Stimulated activated CD4-positive, alpha-beta T cell treated with anti-CD3 and anti-CD28 coated beads, Interleukin-15, amount 100 ng/mL, for 24 hours (primary cell): ENCODE measurements around the gene MRGPRG.

Experiments
- DNase-seq: peaks from one replicate; pipeline ENCODE4 v3.0.0-alpha.2; 2020

Gene MRGPRG

DNA sequence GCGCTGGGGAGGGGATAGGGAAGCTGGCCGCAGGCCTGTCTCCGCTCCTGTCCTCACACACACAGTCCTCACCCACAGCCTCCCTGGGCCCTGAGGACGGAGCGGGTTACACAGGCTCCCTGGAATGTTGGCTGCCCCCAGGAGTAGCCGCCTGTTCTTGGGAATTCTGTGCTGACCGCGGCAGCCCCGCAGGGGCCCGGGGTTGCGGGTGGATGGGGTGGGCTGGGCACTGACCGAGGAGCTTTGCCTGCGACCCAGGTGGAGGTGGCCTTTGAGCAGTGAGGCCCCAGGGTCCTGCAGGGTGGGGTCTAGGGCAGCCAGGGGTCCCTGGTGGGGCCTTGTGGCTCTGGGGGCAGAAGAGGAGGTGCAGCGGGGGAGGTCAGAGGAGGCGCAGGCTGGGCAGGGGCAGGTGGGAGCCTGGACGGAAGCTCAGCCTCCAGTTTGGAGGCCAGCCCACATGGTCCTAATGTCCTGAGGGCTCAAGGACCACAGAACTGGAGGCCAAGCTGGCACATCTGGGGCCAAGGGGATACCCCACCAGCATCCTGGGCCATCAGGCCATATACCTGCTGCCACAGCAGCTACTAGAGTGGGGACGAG, 6.6 kb upstream of the MRGPRG start:
- no peak for DNase-seq

DNA sequence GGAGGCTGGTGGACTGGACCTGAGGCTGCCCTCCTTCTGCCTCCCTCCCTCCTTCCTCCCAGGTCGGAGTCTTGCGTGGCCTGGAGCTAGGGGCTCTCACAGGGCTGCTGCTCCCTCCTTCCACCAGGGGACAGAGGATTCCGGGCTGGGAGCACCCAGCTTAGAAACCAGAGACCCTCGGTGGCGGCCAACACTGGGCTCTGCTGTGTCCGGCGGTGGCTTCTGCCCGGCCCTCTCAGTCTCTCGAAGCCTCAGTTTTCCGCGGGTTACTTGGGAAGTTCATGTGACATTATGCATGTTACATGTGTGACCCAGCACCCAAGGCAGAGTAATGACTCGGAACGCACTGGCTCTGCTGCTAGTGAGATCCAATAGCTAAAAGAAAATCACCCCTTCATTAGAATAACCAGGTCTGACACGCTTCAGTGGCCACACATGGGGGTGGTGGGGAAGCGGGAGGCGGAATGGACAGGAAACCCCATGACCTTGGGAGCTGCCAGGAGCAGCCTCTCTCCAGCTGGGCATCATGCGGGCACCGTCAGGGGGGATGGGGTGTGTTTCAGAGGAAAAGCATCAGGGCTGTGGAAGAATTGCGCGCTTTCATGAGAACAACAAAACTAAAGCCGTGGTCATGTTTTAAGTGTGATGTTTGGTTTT, 5.9 kb upstream of the MRGPRG start:
- DNase-seq: no peak

DNA sequence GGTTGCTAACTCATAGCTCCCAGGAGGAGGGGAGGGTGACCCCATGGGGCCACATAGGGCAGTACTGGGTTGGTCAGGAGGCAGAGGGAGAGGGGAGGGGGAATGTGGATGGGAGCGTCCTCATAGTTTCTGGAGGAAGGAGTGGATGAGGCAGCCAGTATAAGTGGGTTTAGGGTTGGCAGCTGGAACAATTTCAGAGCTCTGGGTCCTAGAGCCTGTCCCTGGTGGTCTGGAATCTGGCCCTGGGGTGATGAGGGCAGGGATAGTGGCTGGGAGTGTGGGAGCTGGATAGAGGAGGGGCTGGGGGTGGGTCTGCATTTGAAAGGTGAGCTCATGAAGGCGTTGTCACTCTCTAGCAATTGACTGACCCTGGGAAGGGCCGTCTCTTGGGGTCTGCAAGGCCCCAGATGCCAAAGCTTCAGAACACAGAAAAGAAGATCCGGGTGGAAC, 5.3 kb upstream of the MRGPRG start:
- no peak for DNase-seq

DNA sequence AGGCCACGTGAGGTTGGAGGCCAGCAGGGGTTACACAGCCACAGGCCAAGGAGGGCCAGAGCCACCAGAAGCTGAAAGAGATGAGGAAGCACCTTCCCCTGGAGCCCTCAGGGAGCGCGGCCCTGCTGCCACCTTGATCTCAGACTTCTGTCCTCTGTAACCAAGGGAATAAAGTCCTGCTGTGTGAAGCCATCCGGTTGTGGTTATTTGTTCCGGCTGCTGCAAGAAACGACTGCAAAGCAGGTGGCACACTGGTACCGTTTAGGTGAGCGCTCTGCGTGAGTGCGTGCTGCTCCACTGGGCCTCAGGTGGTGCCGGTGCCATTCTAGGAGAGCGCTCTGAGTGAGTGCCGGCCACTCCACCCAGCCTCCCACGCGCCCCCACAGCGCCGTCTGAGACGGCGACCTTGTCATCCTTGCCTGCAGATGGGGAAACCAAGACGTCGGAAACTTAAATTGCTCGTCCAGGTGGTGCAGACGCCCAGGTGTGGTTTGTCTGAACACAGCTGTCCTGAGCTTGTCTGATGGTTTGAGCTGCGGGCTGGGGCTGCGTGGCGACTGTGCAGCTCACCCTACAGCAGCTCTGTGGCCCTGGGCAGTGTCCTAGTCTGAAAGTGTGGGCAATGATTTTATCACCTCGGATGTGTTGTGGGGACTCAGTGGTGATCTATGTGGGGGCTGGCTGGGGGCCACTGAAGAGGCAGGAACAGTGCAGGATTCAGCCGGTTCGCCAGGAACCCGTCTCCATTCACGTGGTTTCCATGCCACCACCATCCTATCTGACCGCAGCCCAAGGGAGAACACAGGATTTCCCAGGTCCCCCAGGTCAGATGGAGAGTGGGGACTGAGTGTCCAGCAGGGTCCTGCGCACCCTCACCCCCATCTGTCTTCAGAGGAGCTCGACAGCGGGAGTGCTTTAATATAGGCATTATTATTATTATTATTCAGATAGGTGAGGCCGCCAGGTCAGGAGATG, 4.6 kb upstream of the MRGPRG start:
- no peak for DNase-seq

DNA sequence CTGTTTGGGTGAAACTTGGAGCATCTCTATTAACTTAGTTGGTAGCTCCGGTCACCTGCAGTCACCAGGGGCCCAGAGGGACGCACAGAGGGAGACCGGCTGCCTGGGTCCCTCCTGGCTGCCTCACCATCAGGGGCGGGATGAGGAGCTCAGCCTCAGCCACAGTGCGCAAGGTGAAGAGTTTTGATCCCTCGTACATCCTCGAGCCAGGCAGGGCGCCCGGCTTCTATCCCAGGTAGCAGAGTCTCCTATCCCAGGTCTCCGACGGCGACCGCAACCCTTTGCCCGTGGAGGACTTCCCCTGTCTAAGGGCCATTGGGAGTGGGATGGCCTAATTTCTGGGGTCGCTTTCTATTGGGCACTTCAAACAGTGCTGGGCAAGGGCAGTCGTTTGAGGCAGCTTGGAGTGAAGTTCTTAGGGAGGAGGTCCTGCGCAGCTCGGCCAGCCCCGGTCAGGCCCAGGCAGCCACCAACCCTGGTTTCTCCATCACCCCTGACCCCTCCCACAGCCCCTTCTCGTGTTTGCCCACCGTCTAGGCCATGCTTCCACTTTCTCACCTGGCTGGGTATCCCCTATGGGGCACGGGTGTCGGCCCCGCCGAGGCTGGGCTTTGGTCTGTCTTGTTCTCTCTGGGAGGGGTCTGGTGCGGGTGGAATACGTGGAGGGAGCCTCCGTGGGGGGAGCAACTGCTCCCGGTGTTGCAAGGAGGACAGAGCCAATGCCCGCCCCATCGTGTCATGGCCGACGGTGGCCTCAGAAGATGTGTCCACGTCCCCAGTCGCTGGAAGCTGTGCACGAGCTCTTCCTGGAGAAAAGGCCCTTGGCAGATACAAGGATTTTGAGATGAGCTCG, 3.6 kb upstream of the MRGPRG start:
- no peak for DNase-seq

DNA sequence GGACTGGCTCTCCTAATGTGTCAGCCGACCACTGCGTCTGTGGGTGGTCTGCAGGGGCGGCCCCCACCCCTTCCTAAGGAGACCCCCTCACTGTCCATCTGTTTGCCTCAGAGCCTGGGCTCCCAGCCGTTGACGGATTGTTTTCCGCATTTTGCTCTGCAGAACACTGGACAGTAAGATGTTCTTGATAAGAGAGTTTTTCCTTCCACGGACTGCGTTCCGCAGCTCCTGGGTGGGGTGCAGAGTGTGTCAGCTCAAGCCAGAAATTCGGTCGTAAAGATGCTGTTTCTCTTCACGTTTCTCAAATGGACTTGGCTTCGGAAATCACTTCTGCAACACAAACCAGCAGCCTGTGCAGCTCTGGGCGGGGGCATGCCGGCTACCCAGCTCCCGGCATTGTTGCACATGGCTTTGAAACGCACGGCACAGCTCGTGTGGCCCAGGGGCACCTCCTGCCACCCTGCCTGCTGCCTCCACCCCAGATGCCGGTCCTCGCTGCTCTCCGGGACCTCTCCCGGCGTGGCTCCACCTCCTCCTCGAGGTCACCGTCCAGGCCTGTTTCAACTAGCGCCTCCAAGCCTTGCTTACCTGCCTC, 2.9 kb upstream of the MRGPRG start:
- no peak for DNase-seq

DNA sequence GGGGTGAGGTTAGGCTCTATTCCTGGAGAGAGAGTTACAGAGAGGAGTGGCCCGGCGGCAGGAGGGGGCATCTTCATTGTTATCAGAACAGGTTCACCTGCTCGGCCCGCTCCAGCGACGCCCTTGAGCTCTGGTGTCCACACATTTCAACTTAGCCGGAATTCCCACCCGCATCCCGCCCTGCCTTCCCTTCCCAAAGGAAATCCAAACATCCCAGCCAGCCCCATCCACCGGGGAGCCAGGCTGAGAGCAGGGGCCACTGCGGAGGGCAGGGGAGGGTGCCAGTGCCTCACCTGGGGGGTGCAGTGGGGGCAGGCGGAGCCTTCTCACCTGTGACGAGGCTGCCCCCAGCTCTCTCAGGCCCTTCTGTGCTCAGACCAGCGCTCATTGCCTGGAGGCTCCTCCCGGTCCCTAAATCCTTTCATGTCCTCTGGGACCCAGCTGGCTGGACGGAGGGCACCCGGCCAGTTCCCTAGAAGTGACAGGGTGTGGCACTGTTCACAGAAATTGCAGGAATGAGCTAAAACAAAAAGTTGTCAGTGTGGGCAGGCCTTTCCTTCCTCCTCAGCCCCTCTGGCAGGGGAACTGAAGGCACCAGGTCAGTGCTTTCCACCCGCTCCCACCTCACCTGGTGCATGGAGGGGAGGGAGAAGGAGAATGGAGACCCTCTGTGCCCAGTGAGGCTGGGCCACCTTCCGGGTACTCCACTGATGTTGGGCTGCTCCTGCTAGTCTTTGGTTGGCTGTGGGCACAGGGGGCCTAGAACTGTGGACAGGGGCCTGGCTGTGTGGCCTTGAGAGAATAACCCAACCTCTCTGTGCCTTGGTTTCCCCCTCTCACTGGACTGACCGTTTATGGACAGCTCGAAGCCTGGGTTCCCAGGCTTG, 2.2 kb upstream of the MRGPRG start:
- no peak for DNase-seq

DNA sequence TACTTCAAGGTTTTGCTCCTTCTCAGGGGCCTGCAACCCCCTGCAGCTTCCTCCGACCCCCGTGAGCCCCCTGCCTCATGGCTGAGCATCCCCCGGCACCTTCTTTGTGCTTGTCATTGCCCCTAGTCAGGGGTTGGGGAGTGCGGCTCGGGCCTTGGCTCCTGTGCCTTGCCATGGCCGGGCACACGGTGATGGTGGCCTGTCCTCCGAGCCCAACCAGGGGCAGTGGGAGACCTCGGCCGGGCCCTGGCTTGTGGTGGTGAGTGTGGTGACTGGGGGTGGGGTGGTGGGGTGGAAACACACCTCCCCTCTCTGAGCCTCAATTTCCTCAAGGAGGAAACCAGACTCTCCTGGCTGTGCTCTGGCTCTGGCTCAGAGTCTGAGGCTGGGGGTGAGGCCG, 1.5 kb upstream of the MRGPRG start:
- no peak for DNase-seq

DNA sequence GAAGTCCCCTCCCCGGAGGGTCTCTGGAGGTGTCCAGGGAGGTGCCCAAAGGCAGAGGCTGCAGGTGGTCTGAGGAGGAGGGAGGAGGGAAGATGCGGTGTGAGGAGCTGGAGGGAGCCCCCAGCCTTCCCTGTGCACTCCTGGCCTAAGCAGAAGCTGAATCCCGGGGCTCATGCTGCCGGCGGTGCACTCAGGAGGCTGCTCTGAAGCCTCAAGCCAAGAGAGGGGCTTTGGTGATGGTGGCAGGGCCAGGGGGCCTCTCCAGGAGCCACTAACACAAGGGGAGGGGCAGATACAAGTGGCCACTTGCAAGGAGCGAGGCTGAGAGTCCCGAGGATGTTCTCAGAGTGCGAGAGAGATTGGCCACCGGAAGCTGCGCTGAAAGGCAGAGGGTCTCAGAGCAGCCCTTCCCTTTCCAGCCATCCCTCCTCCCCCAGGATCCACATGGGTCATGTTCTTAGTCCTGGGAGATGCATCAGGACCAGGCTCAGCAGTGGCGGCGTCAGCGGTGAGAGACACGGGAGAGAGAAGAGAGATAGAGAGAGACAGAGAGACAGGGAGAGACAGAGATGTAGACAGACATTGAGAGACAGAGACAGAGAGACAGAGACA, 774 bp upstream of the MRGPRG start:
- no peak for DNase-seq

DNA sequence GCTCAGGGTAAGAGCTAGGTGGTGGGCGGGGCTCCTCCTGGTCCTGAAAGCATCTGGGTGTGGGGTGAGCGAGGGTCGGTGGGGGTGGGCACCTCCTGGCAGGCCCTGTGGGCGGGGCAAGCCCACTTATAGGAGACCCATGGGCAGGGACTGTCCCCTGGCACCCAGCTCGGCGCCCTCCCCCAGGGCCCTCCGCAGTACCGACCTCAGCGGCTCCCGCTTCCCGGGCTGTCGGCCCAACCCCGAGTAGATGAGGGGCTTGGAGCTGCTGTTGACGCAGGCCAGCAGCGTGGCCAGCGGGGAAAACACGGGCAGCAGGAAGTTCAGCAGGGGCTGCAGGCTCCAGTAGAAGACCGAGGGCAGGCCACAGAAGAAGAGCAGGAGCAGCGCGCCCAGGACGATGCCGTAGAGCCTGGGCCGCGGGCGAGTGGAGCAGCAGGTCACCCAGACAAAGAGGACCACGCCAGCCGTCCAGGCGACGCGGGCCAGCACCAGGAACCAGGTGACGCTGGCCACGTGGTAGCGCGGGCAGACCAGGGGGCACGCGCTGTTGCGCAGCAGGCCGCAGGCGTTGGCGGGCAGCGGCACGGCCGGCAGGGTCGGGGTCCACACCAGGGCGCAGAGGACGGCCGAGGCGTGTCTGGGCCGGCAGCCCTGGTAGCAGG, 663 bp downstream of the MRGPRG start:
- no peak for DNase-seq

DNA sequence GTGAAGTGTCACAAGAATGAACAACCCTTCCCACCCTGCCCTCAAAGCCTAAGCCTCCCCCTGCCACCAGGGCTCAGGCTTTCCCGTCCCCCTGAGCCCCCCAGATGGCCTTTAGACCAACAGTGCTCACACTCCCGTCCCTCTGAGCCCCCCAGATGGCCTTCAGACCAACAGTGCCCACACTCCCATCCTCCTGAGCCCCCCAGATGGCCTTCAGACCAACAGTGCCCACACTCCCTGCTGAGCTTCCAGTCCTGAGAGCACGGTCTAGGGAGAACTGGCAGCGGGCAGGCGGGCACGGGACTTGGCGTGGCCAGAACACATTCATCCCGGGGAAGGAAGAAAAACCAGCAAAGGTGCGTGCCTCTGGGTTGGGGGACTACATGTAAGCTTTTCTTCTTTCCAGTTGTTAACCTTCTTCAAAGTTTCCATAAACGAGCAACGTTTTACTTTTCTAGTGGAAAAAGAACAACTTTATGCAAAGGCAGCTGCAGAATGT, 2.5 kb downstream of the MRGPRG start:
- DNase-seq: no peak

DNA sequence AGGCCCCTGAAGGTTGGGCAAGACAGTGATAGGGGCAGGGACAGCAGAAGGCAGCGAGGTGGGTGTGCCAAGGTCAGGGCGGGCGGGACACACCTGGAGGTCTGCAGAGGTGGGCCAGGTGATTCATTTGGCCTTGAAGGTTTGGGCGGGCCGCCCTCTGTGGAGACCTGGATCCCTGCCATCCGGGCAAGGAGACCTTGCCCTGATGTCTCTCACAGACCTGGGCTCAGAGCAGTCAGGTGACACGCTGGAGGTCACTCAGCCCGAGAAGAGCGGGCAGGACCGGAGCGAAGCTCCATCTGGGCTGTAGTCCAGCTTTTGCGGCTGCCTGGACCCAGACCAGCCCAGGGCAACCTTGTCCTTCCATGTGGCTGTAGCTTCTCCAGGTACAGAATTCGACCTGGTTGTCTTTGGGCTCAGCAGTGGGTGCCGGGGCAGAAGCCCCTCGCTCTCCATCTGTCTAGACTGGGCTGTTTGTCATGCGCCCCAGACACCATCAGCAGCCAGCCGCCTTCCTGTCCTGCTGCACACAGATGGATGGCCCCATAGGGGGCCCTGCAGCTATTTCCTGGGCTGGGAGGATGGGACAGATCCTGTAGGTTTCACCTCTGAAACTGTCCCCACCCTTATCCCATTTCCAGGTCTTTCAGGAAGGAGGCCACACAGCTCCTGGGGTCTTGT, 3.1 kb downstream of the MRGPRG start:
- DNase-seq: no peak

DNA sequence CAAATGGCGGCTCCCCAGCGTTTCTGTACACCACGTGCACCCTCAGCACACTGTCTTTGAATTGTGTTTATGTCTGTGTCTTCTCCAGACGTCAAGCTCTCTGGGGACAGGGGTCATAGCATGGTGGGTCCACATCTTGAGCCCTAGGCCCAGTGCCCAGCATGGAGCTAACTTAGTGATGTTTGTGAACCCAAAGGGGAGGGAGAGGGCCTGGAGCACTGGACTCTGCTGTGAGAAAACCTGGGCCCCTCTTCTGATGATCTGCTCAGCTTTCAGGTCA, 4.3 kb downstream of the MRGPRG start:
- no peak for DNase-seq

DNA sequence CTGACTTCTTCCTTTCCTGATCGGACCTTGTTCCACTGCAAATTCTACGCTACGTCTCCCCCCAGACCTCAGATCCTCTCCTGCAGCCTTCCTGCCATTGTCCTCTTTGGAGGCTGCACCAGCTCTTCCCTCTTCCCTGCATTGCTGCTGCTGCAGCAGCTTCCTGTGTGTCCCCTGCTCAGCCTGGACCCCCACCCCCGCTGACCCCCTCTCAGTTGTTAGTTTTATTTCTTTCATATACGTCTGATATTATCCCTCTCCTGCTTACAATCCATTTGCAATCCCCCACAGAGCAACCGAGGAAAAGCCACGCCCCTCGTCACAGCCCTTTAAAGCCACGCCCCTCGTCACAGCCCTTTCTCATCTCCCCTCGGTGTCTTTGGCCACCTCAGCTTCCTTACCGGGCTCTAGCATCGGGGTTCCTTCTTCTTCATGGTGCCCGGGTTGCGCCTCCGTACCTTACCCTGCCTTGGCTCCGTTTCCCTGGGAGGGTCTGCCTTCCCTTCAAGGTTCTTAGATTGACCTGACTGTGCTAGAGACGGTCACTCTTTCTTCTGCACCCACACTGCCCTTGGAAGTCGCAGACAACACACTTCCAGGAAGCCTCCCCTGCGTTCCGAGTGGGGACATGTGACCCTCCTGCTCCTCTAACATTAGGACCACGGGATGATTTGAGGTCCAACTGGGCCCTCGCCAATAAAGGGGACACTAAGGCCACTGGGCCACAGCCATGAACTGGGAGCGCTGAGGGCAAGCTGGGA, 4.8 kb downstream of the MRGPRG start:
- no peak for DNase-seq

DNA sequence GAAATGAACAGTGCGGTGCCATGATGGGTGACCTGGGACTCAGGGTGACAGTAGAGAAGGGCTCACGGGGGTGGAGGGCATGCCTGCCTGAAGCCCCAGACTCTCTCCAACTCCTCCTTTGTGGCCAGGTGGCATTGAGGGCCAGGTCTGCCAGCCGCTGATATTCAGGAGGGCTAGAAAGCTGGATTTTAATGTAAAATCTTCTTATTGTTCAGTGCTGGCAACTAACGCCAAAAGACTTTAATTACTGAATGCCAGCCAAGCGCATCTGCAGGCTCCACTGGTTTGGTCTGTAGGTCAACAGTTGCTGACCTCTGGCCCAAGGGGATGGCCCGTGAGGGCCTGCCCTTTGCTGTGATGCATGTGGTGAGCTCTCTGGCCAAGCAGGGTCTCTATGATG, 10.3 kb downstream of the MRGPRG start:
- no peak for DNase-seq

DNA sequence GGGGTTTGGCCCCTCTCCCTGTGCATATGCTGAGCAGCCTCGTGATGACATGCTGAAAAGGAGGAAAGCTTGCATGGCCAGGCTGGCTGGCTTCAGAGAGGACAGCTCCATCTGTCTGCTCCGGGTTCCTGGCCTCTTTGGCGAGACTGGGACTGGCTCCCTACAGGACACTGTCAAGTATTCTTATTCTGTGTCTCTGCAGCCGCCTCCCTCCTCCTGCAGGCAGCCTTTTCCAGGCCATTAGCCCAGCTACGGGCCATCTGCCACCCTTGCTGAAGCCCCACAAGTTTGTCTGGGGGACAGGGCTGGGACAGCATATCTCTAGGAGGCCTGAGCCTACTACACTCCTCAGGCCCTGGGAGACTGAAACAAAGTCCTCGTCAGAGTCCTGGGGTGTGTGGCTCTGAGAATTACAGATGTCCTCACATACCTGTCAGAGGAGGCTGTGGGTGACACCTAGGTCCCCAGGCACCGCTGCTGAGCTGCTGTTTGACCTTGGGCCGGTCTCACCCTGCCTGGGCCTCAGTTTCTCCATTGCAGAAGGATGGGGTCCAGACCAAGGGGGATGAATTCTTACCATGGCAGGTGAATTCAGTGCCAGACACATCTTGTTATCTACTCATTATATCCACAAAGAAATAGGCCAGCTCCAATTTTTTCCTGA, 11.0 kb downstream of the MRGPRG start:
- no peak for DNase-seq

DNA sequence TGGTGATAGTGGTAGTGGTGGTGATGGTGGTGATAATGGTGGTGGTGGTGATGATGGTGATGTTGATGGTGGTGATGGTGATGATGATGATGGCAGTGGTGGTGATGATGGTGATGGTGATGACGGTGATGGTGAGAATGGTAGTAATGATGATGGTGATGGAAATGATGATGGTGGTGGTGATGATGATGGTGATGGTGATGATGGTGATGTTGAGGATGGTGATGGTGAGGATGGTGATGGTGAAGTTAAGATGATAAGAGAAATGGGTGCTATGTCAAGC, 11.8 kb downstream of the MRGPRG start:
- DNase-seq: no peak

DNA sequence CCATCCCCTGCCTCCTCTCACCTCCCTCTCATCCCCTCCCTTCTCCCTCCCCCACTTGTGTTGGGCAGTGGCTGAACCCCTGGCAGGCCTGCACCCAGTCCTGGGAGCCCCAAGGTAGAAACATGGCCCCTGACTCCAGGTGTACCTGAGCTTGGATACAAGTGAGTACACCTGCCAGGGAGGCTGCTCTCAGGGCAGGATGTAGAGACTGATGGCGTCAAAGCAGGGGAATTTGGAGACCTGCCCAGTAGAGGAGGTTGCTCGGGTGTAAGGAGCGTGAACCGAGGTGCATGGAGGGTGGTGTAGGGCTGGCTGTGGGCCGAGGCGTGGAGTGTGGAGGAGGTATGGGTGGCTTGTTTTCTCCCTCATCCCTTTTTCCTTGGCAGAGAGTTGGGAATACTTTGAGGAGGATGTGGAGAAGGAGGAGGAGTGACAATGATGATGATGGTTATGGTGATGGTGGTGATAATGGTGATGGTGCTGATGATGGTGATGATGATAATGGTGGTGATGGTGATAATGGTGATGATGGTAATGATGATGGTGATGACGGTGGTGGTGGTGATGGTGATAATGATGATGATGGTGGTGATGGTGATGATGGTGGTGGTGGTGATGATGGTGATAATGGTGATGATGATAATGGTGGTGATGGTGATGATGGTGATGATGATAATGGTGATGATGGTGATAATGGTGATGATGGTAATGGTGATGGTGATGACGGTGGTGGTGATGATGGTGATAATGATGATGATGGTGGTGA, 12.3 kb downstream of the MRGPRG start:
- DNase-seq: no peak
